ENCODE results near the gene THRAP3.

Gene THRAP3

DNA sequence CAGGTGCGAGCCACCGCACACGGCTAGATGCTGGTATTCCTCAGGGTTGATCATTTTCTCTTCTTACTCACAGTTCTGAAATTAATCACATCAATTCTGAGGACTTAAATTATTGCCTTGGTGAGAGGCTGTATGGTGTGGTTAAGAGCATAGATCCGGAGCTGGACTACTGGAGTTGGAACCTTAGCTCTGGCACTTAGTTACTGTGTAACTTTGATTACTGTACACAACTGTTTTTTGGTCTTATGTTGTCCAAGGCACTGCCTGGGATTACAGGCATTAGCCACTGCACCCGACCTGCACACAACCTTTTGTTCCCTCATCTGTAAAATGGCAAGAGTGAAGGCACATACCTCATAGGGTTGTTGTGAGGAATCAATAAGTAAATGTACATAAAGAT is 25.6 kb upstream of the THRAP3 start:
- TF ChIP-seq, protein P1, sequence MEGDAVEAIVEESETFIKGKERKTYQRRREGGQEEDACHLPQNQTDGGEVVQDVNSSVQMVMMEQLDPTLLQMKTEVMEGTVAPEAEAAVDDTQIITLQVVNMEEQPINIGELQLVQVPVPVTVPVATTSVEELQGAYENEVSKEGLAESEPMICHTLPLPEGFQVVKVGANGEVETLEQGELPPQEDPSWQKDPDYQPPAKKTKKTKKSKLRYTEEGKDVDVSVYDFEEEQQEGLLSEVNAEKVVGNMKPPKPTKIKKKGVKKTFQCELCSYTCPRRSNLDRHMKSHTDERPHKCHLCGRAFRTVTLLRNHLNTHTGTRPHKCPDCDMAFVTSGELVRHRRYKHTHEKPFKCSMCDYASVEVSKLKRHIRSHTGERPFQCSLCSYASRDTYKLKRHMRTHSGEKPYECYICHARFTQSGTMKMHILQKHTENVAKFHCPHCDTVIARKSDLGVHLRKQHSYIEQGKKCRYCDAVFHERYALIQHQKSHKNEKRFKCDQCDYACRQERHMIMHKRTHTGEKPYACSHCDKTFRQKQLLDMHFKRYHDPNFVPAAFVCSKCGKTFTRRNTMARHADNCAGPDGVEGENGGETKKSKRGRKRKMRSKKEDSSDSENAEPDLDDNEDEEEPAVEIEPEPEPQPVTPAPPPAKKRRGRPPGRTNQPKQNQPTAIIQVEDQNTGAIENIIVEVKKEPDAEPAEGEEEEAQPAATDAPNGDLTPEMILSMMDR (conservative IDR thresholded peaks at IDR 0.05; ENCODE audit: low read depth): no peak
- ChIA-PET POLR2A (ENCODE audit: low non-redundant PET) (no interaction called here), CTCF (interaction anchor here (0.6 kb wide), 1 partner anchor 228 kb away, joined by 3 read pairs; no protein-coding TSS in a partner anchor)
- no peak for DNase-seq (ENCODE audit: low spot score)
- H3K27ac ChIP-seq: no peak overlapping the region

DNA sequence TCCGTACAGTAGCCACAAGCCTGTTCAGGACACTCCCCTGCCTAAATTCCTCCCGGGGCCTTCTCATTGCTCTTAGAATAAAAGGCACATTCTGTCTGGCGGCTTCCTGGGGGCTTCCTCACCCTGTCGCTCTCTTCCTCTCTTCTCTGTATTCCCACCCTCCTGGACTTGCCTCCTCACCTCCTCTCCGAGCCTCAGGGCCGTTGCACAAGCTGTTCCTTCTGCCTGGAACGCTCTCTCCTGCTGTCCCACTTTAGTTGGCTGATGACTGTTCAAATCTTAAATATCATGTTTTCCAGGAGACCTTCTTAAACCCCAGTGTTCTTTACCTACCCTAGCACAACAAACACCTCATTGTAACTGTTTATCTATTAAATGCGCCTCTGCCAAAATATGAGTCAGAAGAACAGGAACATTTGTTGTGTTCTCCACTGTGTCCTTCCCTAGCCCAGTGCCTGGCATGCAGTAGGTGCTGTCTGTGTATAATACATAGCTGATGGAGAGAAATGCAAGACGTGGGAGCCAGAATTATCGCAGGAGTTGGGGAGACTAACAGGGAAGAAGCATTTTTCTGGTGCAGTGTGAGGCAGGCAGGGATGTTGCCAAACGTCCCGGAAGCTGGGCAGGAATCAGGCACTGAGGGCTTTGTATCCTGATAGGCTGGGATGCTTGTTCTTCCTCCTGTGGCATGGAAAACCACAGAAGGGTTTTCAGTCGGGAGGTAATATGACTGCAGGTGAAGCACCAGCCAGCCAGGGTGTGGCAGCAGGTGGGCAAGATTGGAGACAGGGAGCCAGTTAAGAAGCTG is 24.1 kb upstream of the THRAP3 start:
- DNase-seq (ENCODE audit: low spot score): no peak
- H3K27ac ChIP-seq: peak overlapping the region; percentile 47
- TF ChIP-seq, protein P1 (conservative IDR thresholded peaks at IDR 0.05; ENCODE audit: low read depth): no peak
- ChIA-PET CTCF (interaction anchor here (0.6 to 1.0 kb wide), 4 partner anchors 48 to 86 kb away, joined by 3 to 6 read pairs (median 3); partner anchors contain the start of gene TRAPPC3), POLR2A (ENCODE audit: low non-redundant PET) (no interaction called here)

DNA sequence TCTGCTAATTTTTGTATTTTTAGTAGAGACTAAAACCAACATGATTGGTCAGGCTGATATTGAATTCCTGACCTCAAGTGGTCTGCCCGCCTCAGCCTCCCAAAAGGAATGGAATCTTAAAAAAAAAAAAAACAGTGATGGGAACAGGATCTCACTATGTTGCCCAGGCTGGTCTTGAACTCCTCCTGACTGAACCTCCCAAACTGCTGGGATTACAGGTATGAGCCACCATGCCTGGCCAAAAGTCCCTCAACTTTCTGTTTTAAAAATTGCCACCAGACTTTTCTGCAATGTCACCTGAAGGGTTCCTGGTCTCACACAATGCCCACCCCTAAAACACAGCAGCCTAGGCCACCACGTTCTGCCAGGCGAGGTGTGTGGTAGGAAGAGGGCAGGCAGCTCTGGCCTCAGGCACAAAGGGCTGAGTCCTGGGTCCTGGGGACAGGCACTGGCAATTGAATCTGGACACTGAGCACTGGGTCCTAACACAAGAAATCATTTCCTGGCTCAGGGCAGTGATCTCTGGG is 21.2 kb upstream of the THRAP3 start:
- POLR2A ChIA-PET (ENCODE audit: low non-redundant PET): no interaction called here
- DNase-seq (ENCODE audit: low spot score): no peak
- CTCF ChIA-PET: no interaction called here
- TF ChIP-seq, protein P1 (conservative IDR thresholded peaks at IDR 0.05; ENCODE audit: low read depth): no peak
- H3K27ac ChIP-seq: peak overlapping the region; percentile 68

DNA sequence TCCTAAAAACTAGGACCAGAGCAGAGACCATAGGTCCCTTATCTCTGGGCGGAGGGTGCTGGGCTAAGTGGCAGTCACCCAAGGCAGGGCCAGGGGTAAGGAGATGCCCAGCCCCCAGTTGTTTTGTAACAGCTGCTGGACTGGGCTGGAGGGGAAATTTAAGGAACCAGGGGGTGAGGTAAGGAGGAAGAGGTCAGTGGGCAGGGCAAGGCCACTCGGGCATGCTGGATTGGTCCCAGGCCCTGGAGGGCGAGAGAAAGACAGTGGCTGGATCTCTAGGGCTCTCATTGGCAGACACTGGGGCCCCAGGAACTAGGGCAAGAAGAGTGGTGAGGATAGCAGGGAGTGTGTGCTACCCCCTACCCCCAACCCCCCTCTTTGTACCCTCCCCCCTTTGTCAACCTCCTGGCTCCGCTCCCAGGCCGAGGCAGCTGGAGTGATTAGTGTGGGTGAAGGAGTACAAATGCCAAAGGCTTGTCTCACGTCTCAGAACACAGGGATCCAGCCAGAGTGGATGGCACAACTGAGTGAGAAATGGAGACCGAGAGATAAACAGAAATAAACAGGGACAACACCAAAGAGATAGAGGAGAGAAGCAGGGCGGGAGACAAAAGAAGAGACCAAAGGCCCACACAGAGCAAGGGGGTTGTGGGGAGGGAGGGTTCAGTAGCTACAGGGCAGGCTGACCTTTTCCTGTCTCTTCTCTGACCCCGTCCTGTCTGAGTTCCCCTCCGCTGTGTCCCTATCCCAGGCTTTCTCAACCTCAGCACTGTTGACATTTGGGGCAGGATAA is 20.5 kb upstream of the THRAP3 start:
- ChIA-PET CTCF (no interaction called here), POLR2A (ENCODE audit: low non-redundant PET) (no interaction called here)
- no peak for DNase-seq (ENCODE audit: low spot score)

DNA sequence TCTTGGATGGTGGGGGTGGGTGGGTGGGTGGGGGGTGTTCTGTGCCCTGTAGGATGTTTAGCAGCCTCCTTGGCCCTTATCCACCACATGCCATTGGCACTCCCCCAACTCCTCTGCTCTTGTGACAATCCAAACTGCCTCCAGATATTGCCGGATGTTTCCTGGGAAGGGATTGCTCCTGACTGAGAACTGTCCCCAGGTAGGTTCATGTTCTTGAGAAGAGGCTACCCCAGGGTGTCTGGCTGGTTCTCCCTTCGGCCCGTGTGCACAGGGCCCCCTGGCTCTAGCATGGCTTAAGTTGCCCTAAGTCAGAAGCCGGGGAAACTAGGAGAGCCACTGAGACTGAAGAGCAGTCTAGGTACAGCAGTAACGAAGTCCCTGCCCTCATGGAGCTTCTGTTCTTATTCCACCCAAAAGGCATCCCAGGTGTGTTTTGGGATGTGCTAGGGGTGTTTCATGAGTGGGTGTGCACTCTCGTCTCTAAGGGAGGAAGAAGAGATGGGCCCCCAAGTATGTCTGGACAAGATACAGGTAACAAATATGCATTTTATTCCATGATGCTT is 19.8 kb upstream of the THRAP3 start:
- ChIA-PET CTCF (no interaction called here), POLR2A (ENCODE audit: low non-redundant PET) (no interaction called here)
- no peak for DNase-seq (ENCODE audit: low spot score)
- H3K27ac ChIP-seq: peak overlapping the region; percentile 68
- TF ChIP-seq, protein P1 (conservative IDR thresholded peaks at IDR 0.05; ENCODE audit: low read depth): no peak

More for the DNA sequence above, 20.5 kb upstream of the THRAP3 start:
- H3K27ac ChIP-seq: peak overlapping the region; percentile 68
- TF ChIP-seq, protein P1 (conservative IDR thresholded peaks at IDR 0.05; ENCODE audit: low read depth): no peak

DNA sequence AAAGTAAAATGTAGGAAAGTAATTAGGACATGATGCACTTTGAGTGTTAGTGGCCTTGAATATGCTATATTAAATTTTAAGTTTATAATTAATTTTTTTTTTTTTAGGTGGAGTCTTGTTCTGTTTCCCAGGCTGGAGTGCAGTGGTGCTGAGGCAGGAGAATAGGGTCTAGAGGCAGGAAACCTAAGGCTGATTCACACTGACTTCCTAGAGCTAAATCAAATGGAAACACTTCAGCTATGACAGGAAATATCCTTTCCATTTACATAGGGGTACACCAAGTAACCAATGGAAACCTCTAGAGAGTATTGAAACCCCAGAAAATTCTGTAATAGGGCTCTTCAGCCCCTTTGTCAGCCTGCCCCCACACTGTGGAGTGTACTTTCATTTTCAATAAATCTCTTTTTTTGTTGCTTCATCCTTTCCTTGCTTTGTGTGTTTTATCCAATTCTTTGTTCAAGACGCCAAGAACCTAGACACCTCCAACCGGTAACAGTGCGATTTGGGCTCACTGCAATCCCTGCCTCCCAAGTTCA is 17.9 kb upstream of the THRAP3 start:
- TF ChIP-seq, protein P1 (conservative IDR thresholded peaks at IDR 0.05; ENCODE audit: low read depth): no peak
- ChIA-PET CTCF (interaction anchor here (0.6 kb wide), 1 partner anchor 15 kb away, joined by 4 read pairs; no protein-coding TSS in a partner anchor), POLR2A (ENCODE audit: low non-redundant PET) (no interaction called here)
- DNase-seq (ENCODE audit: low spot score): no peak
- no peak overlapping the region for H3K27ac ChIP-seq

All from RWPE1 (cell line).